HG03139 (cell line): ENCODE data around the gene AGMO.
A peak's percentile ranks its signal among the peaks of the same experiment; 100 is the strongest.
"Not testable (repeated sequence)": the region's sequence is repeated elsewhere in the genome, so short reads cannot be mapped to it uniquely, and the experiment has no call there.

Experiments
- ATAC-seq: cut with Tn5 transposase; IDR thresholded peaks from one replicate; pipeline ENCODE4 v1.9.1; 2021; ENCODE audit not compliant: unreplicated experiment

AGMO gene

GRCh38 chr7:15330943-15331342, 230.9 kb downstream of the AGMO start:
- ATAC-seq = no peak

GRCh38 chr7:15327001-15327400, 234.8 kb downstream of the AGMO start:
- ATAC-seq = no peak

GRCh38 chr7:15326044-15326644, 235.7 kb downstream of the AGMO start:
- no peak for ATAC-seq

GRCh38 chr7:15323550-15323949, 238.3 kb downstream of the AGMO start:
- no peak for ATAC-seq

GRCh38 chr7:15317215-15317614, 244.6 kb downstream of the AGMO start:
- no peak for ATAC-seq

- no peak for ATAC-seq
These were observed 246.1 kb downstream of the AGMO start for GRCh38 chr7:15315678-15316077.

- ATAC-seq = no peak
These were observed 246.9 kb downstream of the AGMO start for GRCh38 chr7:15314922-15315321.

- ATAC-seq = no peak
These were observed 248.5 kb downstream of the AGMO start for GRCh38 chr7:15313361-15313760.

- ATAC-seq = no peak
These were observed 251.9 kb downstream of the AGMO start for GRCh38 chr7:15309872-15310271.

- ATAC-seq = no peak
These were observed 253.0 kb downstream of the AGMO start for GRCh38 chr7:15308821-15309220.

- no peak for ATAC-seq
These were observed 255.5 kb downstream of the AGMO start for GRCh38 chr7:15306296-15306695.

GRCh38 chr7:15305002-15305600, 256.7 kb downstream of the AGMO start:
- peak; percentile 70 for ATAC-seq

- no peak for ATAC-seq
These were observed 258.5 kb downstream of the AGMO start for GRCh38 chr7:15303357-15303756.

- not testable (repeated sequence) for ATAC-seq
These were observed 260.8 kb downstream of the AGMO start for GRCh38 chr7:15300986-15301385.

- ATAC-seq = no peak
These were observed 269.7 kb downstream of the AGMO start for GRCh38 chr7:15292138-15292537.

GRCh38 chr7:15291699-15292098, 270.1 kb downstream of the AGMO start:
- ATAC-seq = no peak

GRCh38 chr7:15288741-15289140, 273.1 kb downstream of the AGMO start:
- no peak for ATAC-seq

GRCh38 chr7:15284396-15284795, 277.4 kb downstream of the AGMO start:
- ATAC-seq = no peak

GRCh38 chr7:15280078-15280733, 281.6 kb downstream of the AGMO start:
- ATAC-seq = no peak

GRCh38 chr7:15279640-15280039, 282.2 kb downstream of the AGMO start:
- ATAC-seq = no peak

GRCh38 chr7:15257689-15258088, 304.1 kb downstream of the AGMO start:
- ATAC-seq = no peak

- no peak for ATAC-seq
These were observed 309.6 kb downstream of the AGMO start for GRCh38 chr7:15252181-15252580.

GRCh38 chr7:15248514-15248913, 313.3 kb downstream of the AGMO start:
- ATAC-seq = no peak
